K562 (cell line): ENCODE measurements around the gene SMAD5. TPM values are rescaled to one million over a fixed set of nuclear protein-coding genes. Genes with fewer than 3 reads are reported as not detected.

Experiments
- ATAC-seq: fragments of 200-7000 bp; cut with Tn5 transposase; 3 replicates; pipeline ENCODE4 v1.9.1; 2020; ENCODE audit warnings: moderate library complexity
- BruUV-seq: library from RNA; stranded (reverse); fragments of 400-500 nt; replicated peaks from 2 replicates; lab custom pipeline; 2021; lab: Mats Ljungman, UMichigan
- CTCF ChIA-PET: fragments of 300-600 bp; formaldehyde crosslinking; extraction: SDS; loops from one replicate; lab custom pipeline; 2021; ENCODE audit warnings: low intra/inter-chr PET ratio; lab: Yijun Ruan, JAX
- POLR2A ChIA-PET: fragments of 300-600, 350-650 bp; sonication (Branson Sonifier 250); formaldehyde crosslinking; extraction: SDS; loops from one replicate; lab custom pipeline; 2021; ENCODE audit warnings: antibody characterized with exemption, inconsistent platforms; lab: Yijun Ruan, JAX
- DNase-seq, 4 experiments: peaks; one replicate each; pipeline versions ENCODE4 v3.0.0 to v3.0.0-alpha.2; 2011 to 2018; ENCODE audit warnings: low spot score in 3 of 4, mixed read lengths in 3 of 4; ENCODE audit errors: extremely low read depth in 1 of 4
- FAIRE-seq: peaks from 2 replicates; lab custom pipeline; 2011; peaks lifted over from hg19 to GRCh38; lab: Jason Lieb, UNC
- H2AFZ ChIP-seq: 2 replicates; pipeline ENCODE4 v1.6.0; 2011; ENCODE audit warnings: low read depth, low read length, control low read depth, inconsistent platforms
- H3K27ac ChIP-seq: fragments of 200-600 bp; 3 replicates; pipeline ENCODE4 v1.8.0; 2011; ENCODE audit warnings: low read depth, mild to moderate bottlenecking, control low read depth, inconsistent platforms, low read length, moderate library complexity, mixed read lengths; ENCODE audit errors: extremely low read depth
- H3K27me3 ChIP-seq, 2 experiments: fragments of 300-600 bp in 1 of 2; 2 replicates in 1 of 2; 3 replicates in 1 of 2; pipeline versions ENCODE4 v1.6.0 to v1.8.0; 2011; ENCODE audit warnings: inconsistent platforms in 2 of 2, low read length in 2 of 2, mild to moderate bottlenecking in 1 of 2, mixed read lengths in 1 of 2, moderate library complexity in 1 of 2; ENCODE audit not compliant: control insufficient read depth in 2 of 2, insufficient read depth in 2 of 2
- H3K36me3 ChIP-seq: fragments of 300-600 bp; 3 replicates; pipeline ENCODE4 v1.8.0; 2011; ENCODE audit warnings: mild to moderate bottlenecking, low read length, inconsistent platforms; ENCODE audit not compliant: control insufficient read depth, insufficient read depth
- H3K4me1 ChIP-seq, 2 experiments: fragments of 200-600 bp in 1 of 2; replicated peaks in 1 of 2; 2 replicates in 1 of 2; 3 replicates in 1 of 2; pipeline versions ENCODE4 v1.5.1 to v1.8.0; 2011; ENCODE audit warnings: inconsistent platforms in 2 of 2, low read length in 2 of 2, mild to moderate bottlenecking in 1 of 2, mixed read lengths in 1 of 2, moderate library complexity in 1 of 2; ENCODE audit not compliant: control insufficient read depth in 2 of 2, insufficient read depth in 2 of 2
- H3K4me2 ChIP-seq: 2 replicates; pipeline ENCODE4 v1.6.1; 2011; ENCODE audit warnings: low read length, control low read depth, inconsistent platforms, mixed read lengths; ENCODE audit not compliant: insufficient read depth
- H3K4me3 ChIP-seq: fragments of 200-600 bp; sonication (generic), shearing (Covaris generic); 2 replicates; pipeline ENCODE4 v1.5.1; 2016; ENCODE audit warnings: control low read depth, inconsistent platforms
- H3K79me2 ChIP-seq: fragments of 200-600 bp; 3 replicates; pipeline ENCODE4 v1.8.0; 2011; ENCODE audit warnings: low read length, inconsistent platforms; ENCODE audit not compliant: control insufficient read depth, insufficient read depth
- H3K9ac ChIP-seq, 2 experiments: 2 replicates each; pipeline versions ENCODE4 v1.6.0 to v1.6.1; 2011; ENCODE audit warnings: low read depth in 2 of 2, low read length in 2 of 2, control low read depth in 1 of 2, inconsistent platforms in 1 of 2, mild to moderate bottlenecking in 1 of 2, mixed read lengths in 1 of 2; ENCODE audit not compliant: insufficient read depth in 1 of 2
- H3K9me1 ChIP-seq: one replicate; pipeline ENCODE4 v1.6.0; 2011; ENCODE audit warnings: inconsistent platforms, mild to moderate bottlenecking, low read length, moderate library complexity; ENCODE audit not compliant: control insufficient read depth, insufficient read depth
- H3K9me3 ChIP-seq: replicated peaks from 2 replicates; pipeline ENCODE4 v1.5.1; 2011; ENCODE audit warnings: low read depth, low read length, inconsistent platforms; ENCODE audit not compliant: control insufficient read depth, insufficient read depth
- H4K20me1 ChIP-seq: replicated peaks from 2 replicates; pipeline ENCODE4 v1.6.1; 2011; ENCODE audit warnings: low read length, inconsistent platforms, mixed read lengths; ENCODE audit not compliant: control insufficient read depth, insufficient read depth
- ARHGAP35 ChIP-seq: fragments of 450-650 bp; IDR thresholded peaks from 2 replicates; pipeline ENCODE4 v1.6.1; 2018; ENCODE audit not compliant: partially characterized antibody
- DMBX1 ChIP-seq: fragments of 250-450 bp; sonication (Bioruptor Pico); IDR thresholded peaks from 2 replicates; pipeline ENCODE4 v1.8.0; 2022; ENCODE audit warnings: inconsistent platforms, mild to moderate bottlenecking, moderate library complexity, borderline replicate concordance
- MAZ ChIP-seq, 2 experiments: fragments of 450-650 bp in 1 of 2; sonication (generic) in 1 of 2; formaldehyde crosslinking; IDR thresholded peaks in 1 of 2; conservative IDR thresholded peaks in 1 of 2; 2 replicates each; pipeline versions ENCODE4 v1.4.0 to v1.5.0; 2020; ENCODE audit warnings: mild to moderate bottlenecking in 1 of 2, missing genetic modification reagents in 1 of 2
- MYBL2 ChIP-seq, 2 experiments: fragments of 450-650 bp in 1 of 2; sonication (generic) in 1 of 2; formaldehyde crosslinking in 1 of 2; IDR thresholded peaks; 2 replicates each; pipeline versions ENCODE4 v1.6.1 to v1.8.1; 2017 to 2022; ENCODE audit warnings: borderline replicate concordance in 1 of 2, inconsistent platforms in 1 of 2, low read depth in 1 of 2, mild to moderate bottlenecking in 1 of 2, missing genetic modification reagents in 1 of 2, moderate library complexity in 1 of 2
- SMAD1 ChIP-seq: fragments of 150-350 bp; IDR thresholded peaks from 2 replicates; pipeline ENCODE4 v1.6.1; 2014; ENCODE audit warnings: low read length, low read depth; ENCODE audit not compliant: partially characterized antibody
- SOX6 ChIP-seq: fragments of 450-650 bp; IDR thresholded peaks from 2 replicates; pipeline ENCODE4 v1.6.1; 2014; ENCODE audit warnings: mild to moderate bottlenecking
- ZNF175 ChIP-seq: fragments of 200-800 bp; sonication (Bioruptor generic); IDR thresholded peaks from 2 replicates; pipeline ENCODE4 v1.6.1; 2016; ENCODE audit warnings: low read depth, mild to moderate bottlenecking, missing genetic modification characterization, missing compliant biosample characterization
- WGBS: fragments of 100-300 bp; shearing (Covaris generic); methylation state at CpG from one replicate; pipeline ENCODE4 v1.1.6; 2016; ENCODE audit warnings: low coverage, mixed read lengths; ENCODE audit not compliant: insufficient coverage; ENCODE audit errors: missing lambda C conversion rate; 5-methylcytosine and 5-hydroxymethylcytosine counted together
- in situ Hi-C: fragments of 300-500 bp; cut with MboI; formaldehyde crosslinking; loops from 4 replicates; pipeline ENCODE4 v1.15.0; 2018; ENCODE audit warnings: inconsistent platforms, mixed read lengths
- intact Hi-C: fragments of 100-400 bp; cut with micrococcal nuclease; formaldehyde crosslinking; loops from 2 replicates; pipeline ENCODE4 v1.14.2; 2022
- polyA plus RNA-seq, 8 experiments: library from polyadenylated mRNA; depleted of rRNA in 4 of 8; stranded (reverse) in 5 of 8; unstranded in 3 of 8; fragments of >200 nt; fragmentation: Nextera tagmentation in 2 of 8; fragmentation: Illumina TruSeq in 1 of 8; extraction: Ambion mirVana in 2 of 8; extraction: Trizol in 1 of 8; gene quantifications; 2 replicates each; pipeline versions ENCODE4 v1.2.1 to v1.2.3, GENCODE V29; 2011 to 2014; ENCODE audit warnings: inconsistent platforms in 1 of 8, missing spikeins in 1 of 8
- total RNA-seq, 7 experiments: library from RNA; depleted of rRNA in 6 of 7; stranded (reverse); fragments of >200 nt in 6 of 7; fragmentation: Illumina TruSeq in 2 of 7; extraction: Trizol in 2 of 7; gene quantifications; 2 replicates each; pipeline versions ENCODE4 v1.2.1 to v1.2.3, GENCODE V29; 2011 to 2021; ENCODE audit warnings: low replicate concordance in 1 of 7

Gene SMAD5
- total and polyA plus RNA-seq, 9 of the 15 experiments (the other 6 are each of a cell fraction or from before 2014, with no cell fraction given) = 12.4 to 53.9 (median 20.3) TPM

DNA sequence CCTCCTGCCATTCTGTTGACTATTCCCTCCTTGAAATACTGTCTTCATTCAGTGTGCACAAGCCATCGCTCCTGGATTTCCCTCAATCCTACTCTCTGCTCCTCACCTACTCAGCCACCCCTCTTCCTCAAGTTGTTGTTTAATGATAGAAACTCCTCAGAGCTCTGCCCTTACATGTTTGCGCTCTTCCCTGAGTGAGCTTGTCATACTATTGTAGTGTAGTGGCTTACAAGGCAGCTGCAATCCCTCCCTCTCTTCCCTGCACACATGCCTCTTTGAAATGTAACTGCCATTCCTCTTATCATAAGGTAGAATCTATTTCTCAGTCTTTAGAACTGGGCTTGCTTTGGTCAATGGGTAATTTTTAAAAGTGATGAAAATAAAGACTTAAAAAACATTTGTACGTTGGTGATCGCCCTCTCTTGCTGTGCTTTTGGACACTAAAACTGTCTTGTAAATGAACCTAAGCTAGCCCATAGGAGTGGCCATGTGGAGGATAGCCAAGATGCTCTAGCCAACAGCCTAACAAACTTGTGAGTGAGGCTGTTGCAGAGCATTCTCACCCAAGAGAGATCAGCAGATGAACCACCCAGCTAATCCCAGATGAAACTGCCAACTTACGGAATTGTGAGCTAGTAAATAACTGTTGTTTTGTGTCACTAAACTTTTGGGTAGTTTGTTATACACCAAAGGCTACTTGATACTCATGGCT is 18.1 kb upstream of the SMAD5 start:
- DNase-seq (no peak), FAIRE-seq (no peak), ATAC-seq (no peak)
- no peaks in the 10 kb centered on the region for H3K36me3 ChIP-seq
- 0% methylated on average over 5 of the region's 5 CpGs for WGBS
- no peaks in the 10 kb centered on the region for H3K9me3 ChIP-seq
- TF ChIP-seq SOX6 (no peak), ZNF175 (no peak), MAZ (CRISPR knock-in tag; conservative IDR thresholded peaks at IDR 0.05 in 1 of 2, IDR thresholded peaks at IDR 0.05 in 1 of 2) (no peak), MYBL2 (IDR thresholded peaks at IDR 0.05; ENCODE audit: low read depth) (no peak), MYBL2 (CRISPR knock-in tag; IDR thresholded peaks at IDR 0.05; ENCODE audit: borderline replicate concordance) (no peak), DMBX1 (CRISPR knock-in tag) (no peak), ARHGAP35 (no peak), SMAD1 (no peak)
- no peaks in the 10 kb centered on the region; a peak in 1 of 5 replicates for H3K4me1 ChIP-seq
- H3K9ac ChIP-seq = no peak overlapping the region
- H3K27me3 ChIP-seq = peaks cover 14 to 22% of the 10 kb centered on the region in 2 experiments; a peak in 4 of 5 replicates
- no peaks in the 10 kb centered on the region for H3K79me2 ChIP-seq
- in situ Hi-C loops (no loop called here), intact Hi-C loops (no loop called here)
- H3K4me3 ChIP-seq = no peak overlapping the region
- POLR2A ChIA-PET = interaction anchor here (2.5 kb wide), 1 partner anchor 10 kb away, joined by 12 read pairs; no protein-coding TSS in a partner anchor
- CTCF ChIA-PET = no interaction called here
- no TSS peak for BruUV-seq
- no peak overlapping the region for H3K4me2 ChIP-seq
- H3K27ac ChIP-seq = no peak overlapping the region
- no peak overlapping the region for H2AFZ ChIP-seq
- H3K9me1 ChIP-seq = no peaks in the 10 kb centered on the region
- no peaks in the 10 kb centered on the region for H4K20me1 ChIP-seq
